Fibroblast of skin of abdomen (primary cell): ENCODE results near the gene DERA.

Experiments
- DNase-seq: peaks from one replicate; pipeline ENCODE4 v3.0.0-alpha.2; 2013

DERA gene

GRCh38 chr12:16076970-16077522, 165.9 kb downstream of the DERA start:
- DNase-seq: no peak

GRCh38 chr12:16086462-16086861, 175.3 kb downstream of the DERA start:
- no peak for DNase-seq

GRCh38 chr12:16086942-16087341, 175.8 kb downstream of the DERA start:
- no peak for DNase-seq
